GM21737 (cell line): Measurements from ENCODE around the gene VAV3.

Experiments
- ATAC-seq: cut with Tn5 transposase; IDR thresholded peaks from one replicate; pipeline ENCODE4 v1.9.1; 2021; ENCODE audit warnings: mild to moderate bottlenecking, moderate library complexity; ENCODE audit not compliant: unreplicated experiment

Gene VAV3

GRCh38 chr1:107803579-107803978 is 161.4 kb downstream of the VAV3 start:
- no peak for ATAC-seq

GRCh38 chr1:107802654-107803053 is 162.3 kb downstream of the VAV3 start:
- no peak for ATAC-seq

- no peak for ATAC-seq
These were observed 169.0 kb downstream of the VAV3 start for GRCh38 chr1:107795994-107796393.

- ATAC-seq = no peak
These were observed 169.5 kb downstream of the VAV3 start for GRCh38 chr1:107795441-107795840.

- ATAC-seq = no peak
These were observed 170.4 kb downstream of the VAV3 start for GRCh38 chr1:107794571-107794970.

GRCh38 chr1:107793896-107794453 is 171.0 kb downstream of the VAV3 start:
- ATAC-seq = no peak

GRCh38 chr1:107791348-107791747 is 173.6 kb downstream of the VAV3 start:
- no peak for ATAC-seq

- ATAC-seq = no peak
These were observed 175.0 kb downstream of the VAV3 start for GRCh38 chr1:107789817-107790524.

GRCh38 chr1:107788206-107789202 is 176.5 kb downstream of the VAV3 start:
- ATAC-seq = no peak

GRCh38 chr1:107787299-107787698 is 177.7 kb downstream of the VAV3 start:
- no peak for ATAC-seq

- ATAC-seq = no peak
These were observed 178.7 kb downstream of the VAV3 start for GRCh38 chr1:107786203-107786845.

- ATAC-seq = no peak
These were observed 179.3 kb downstream of the VAV3 start for GRCh38 chr1:107785496-107786202.

GRCh38 chr1:107782217-107782845 is 182.6 kb downstream of the VAV3 start:
- ATAC-seq = no peak

GRCh38 chr1:107781245-107781644 is 183.7 kb downstream of the VAV3 start:
- no peak for ATAC-seq

- ATAC-seq = peak; percentile 17
These were observed 187.3 kb downstream of the VAV3 start for GRCh38 chr1:107777664-107778047.

GRCh38 chr1:107776900-107777663 is 187.9 kb downstream of the VAV3 start:
- ATAC-seq = peak; percentile 84

GRCh38 chr1:107771377-107771776 is 193.6 kb downstream of the VAV3 start:
- no peak for ATAC-seq

GRCh38 chr1:107767156-107767582 is 197.8 kb downstream of the VAV3 start:
- no peak for ATAC-seq

- no peak for ATAC-seq
These were observed 198.4 kb downstream of the VAV3 start for GRCh38 chr1:107766533-107766932.
